GM21723 (cell line): Measurements from ENCODE around the gene SINHCAF.
"Not testable (repeated sequence)": the region's sequence is repeated elsewhere in the genome, so short reads cannot be mapped to it uniquely, and the experiment has no call there.

Experiments
- ATAC-seq: cut with Tn5 transposase; IDR thresholded peaks from one replicate; pipeline ENCODE4 v1.9.1; 2021; ENCODE audit warnings: mild to moderate bottlenecking, moderate library complexity; ENCODE audit not compliant: unreplicated experiment

SINHCAF gene

GRCh38 chr12:31272607-31273225 lies 53.2 kb downstream of the SINHCAF start:
- ATAC-seq, result no peak

GRCh38 chr12:31267966-31268365 lies 58.0 kb downstream of the SINHCAF start:
- ATAC-seq, result no peak

- no peak for ATAC-seq
Measured at GRCh38 chr12:31265722-31266121, 60.2 kb downstream of the SINHCAF start.

GRCh38 chr12:31263661-31264060 lies 62.3 kb downstream of the SINHCAF start:
- ATAC-seq, result no peak

GRCh38 chr12:31261744-31262143 lies 64.2 kb downstream of the SINHCAF start:
- no peak for ATAC-seq

GRCh38 chr12:31260840-31261239 lies 65.1 kb downstream of the SINHCAF start:
- ATAC-seq, result no peak

- ATAC-seq, result no peak
Measured at GRCh38 chr12:31259136-31259886, 66.6 kb downstream of the SINHCAF start.

- no peak for ATAC-seq
Measured at GRCh38 chr12:31257784-31258183, 68.2 kb downstream of the SINHCAF start.

GRCh38 chr12:31251707-31252611 lies 74.0 kb downstream of the SINHCAF start:
- ATAC-seq, result not testable (repeated sequence)

- no peak for ATAC-seq
Measured at GRCh38 chr12:31250179-31250578, 75.8 kb downstream of the SINHCAF start.

- ATAC-seq, result no peak
Measured at GRCh38 chr12:31249356-31249755, 76.6 kb downstream of the SINHCAF start.

- no peak for ATAC-seq
Measured at GRCh38 chr12:31248815-31249214, 77.1 kb downstream of the SINHCAF start.

- ATAC-seq, result no peak
Measured at GRCh38 chr12:31248337-31248736, 77.6 kb downstream of the SINHCAF start.

- ATAC-seq, result no peak
Measured at GRCh38 chr12:31246470-31246850, 79.5 kb downstream of the SINHCAF start.

GRCh38 chr12:31245822-31246469 lies 80.0 kb downstream of the SINHCAF start:
- no peak for ATAC-seq

GRCh38 chr12:31242418-31242817 lies 83.5 kb downstream of the SINHCAF start:
- not testable (repeated sequence) for ATAC-seq

- peak; percentile 88 for ATAC-seq
Measured at GRCh38 chr12:31238764-31239387, 87.1 kb downstream of the SINHCAF start.

- ATAC-seq, result not testable (repeated sequence)
Measured at GRCh38 chr12:31238333-31238732, 87.6 kb downstream of the SINHCAF start.

- ATAC-seq, result no peak
Measured at GRCh38 chr12:31236998-31237637, 88.8 kb downstream of the SINHCAF start.

GRCh38 chr12:31235868-31236395 lies 90.0 kb downstream of the SINHCAF start:
- no peak for ATAC-seq
